Measurements from ENCODE around the gene NAV2.
"Not testable (repeated sequence)": the region's sequence is repeated elsewhere in the genome, so short reads cannot be mapped to it uniquely, and the experiment has no call there.

Gene NAV2

GRCh38 chr11:20117291-20117690 lies 404.7 kb downstream of the NAV2 start:
- DNase-seq (ENCODE audit: low spot score), result no peak

DNA sequence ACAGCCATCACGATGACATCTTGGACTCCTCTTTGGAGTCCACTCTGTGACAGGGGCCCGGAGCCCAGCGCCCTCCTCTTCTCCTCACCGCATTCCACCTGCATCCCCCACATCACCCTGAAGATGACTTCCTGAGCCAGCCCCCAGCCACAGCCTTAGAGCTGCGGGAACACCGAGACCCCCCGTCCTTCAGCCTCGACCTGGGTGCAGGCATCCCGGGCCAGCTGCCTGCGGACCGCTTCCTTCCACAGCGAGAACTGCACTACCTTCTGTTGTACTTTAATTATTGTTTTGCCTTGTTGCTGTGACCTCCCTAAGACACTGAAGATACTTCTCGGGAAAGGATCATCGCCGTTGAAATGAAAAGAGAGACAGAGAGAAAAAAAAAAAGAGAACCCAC lies 405.6 kb downstream of the NAV2 start:
- DNase-seq (ENCODE audit: low spot score), result no peak

- DNase-seq (ENCODE audit: low spot score), result no peak
Observed at GRCh38 chr11:20119315-20119714, 406.7 kb downstream of the NAV2 start.

GRCh38 chr11:20120134-20120925 lies 407.7 kb downstream of the NAV2 start:
- DNase-seq (ENCODE audit: low spot score), result no peak

DNA sequence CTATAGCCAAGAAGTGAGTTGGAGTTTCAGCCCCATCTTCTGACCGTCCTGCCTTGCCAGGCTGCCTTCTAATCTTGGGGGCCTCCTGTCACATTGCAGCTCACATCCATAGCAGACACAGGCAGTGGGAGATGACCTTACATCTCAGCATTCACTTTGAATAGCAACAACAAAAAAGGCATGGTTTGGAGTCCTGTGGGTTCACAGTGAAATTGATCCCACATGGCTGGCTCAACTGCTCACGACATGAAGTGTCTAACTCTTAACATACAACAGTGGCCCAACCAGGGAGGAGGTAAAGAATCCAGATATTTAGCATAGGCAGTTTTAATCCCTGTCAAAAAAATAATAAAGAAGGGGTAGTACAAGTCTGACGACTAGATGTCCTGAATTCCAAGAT lies 409.5 kb downstream of the NAV2 start:
- DNase-seq (ENCODE audit: low spot score), result no peak

GRCh38 chr11:20125927-20126326 lies 413.3 kb downstream of the NAV2 start:
- no peak for DNase-seq (ENCODE audit: low spot score)

GRCh38 chr11:20126724-20127123 lies 414.1 kb downstream of the NAV2 start:
- DNase-seq (ENCODE audit: low spot score), result no peak

DNA sequence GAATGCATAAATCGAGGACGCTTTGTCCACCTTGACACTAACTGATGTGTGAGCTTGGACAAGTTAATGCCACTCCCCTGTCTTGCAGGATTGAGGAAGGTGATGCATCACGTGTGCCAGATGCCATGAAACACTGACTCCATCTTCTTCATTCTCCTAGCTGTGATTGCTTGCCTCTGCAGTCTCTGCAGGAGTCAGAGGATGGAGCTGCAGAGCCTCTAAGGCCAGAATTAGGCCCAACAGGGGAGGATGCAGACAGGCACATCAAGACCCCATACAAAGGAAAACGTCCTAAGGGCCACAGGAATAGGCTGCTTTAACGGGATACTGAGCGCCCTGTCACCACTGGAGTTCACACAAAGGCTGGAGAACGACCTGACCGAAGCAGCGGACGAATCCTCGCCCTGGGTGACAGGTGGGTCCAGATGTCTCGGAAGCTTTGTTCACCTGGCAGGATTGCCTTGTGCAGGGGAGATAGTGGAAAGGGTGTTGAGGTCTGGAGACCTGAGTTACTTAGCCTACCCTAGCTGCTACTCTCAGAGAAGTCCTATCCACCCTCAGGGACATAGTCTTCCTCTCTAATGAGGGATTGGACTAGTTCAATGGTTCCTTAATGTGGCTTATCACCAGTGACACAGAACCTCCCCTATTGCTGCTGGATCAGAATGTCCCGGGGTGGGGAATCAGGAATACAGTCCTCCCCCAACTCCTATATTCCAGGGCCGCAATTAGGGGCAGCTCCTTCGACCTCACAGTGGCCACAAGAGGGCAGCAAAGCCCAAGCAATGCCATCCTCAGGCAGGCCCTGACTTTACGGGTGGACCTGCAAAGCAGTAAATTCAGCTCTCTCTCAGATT lies 415.3 kb downstream of the NAV2 start:
- peak; percentile 85 for DNase-seq (ENCODE audit: low spot score)

GRCh38 chr11:20128528-20128825 lies 415.8 kb downstream of the NAV2 start:
- DNase-seq (ENCODE audit: low spot score), result not testable (repeated sequence)

DNA sequence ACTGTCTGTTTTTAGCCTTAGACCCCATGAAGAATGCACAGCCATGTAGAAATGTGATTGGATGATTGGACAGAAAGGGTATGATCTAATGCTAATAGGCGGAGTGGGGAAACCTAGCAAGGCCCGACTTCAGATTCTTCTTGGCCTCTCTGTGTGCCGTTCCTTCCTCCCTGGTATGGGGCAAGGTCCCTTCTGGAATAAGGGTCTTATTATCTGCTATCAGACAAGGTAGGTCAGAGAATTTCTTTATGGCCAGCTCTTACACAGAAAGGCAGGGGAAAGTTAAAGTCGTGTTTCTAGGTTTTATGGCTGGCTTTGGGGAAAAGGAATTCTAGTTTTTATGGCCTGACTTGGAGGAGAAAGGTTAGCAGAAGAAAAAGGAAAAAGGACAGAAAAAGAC lies 417.0 kb downstream of the NAV2 start:
- DNase-seq (ENCODE audit: low spot score), result no peak

- peak; percentile 71 for DNase-seq (ENCODE audit: low spot score)
Observed at GRCh38 chr11:20131788-20132666, 419.4 kb downstream of the NAV2 start.

DNA sequence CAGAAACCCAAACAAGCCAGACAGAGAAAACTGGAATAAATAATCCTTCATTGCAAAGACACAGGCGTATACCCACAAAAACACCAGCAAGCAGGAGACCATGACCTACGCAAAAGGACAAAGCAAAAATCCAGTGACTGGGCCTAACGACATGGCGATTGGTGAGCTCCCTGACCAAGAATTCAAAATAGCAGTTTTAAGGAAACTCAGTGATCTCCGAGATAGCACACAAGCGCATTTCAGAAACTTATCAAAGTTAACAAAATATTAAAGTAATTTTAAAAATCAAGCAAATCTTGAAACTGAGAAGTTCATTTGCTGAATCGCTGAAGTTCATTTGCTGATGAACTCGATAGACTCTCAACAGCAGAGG lies 420.0 kb downstream of the NAV2 start:
- no peak for DNase-seq (ENCODE audit: low spot score)

DNA sequence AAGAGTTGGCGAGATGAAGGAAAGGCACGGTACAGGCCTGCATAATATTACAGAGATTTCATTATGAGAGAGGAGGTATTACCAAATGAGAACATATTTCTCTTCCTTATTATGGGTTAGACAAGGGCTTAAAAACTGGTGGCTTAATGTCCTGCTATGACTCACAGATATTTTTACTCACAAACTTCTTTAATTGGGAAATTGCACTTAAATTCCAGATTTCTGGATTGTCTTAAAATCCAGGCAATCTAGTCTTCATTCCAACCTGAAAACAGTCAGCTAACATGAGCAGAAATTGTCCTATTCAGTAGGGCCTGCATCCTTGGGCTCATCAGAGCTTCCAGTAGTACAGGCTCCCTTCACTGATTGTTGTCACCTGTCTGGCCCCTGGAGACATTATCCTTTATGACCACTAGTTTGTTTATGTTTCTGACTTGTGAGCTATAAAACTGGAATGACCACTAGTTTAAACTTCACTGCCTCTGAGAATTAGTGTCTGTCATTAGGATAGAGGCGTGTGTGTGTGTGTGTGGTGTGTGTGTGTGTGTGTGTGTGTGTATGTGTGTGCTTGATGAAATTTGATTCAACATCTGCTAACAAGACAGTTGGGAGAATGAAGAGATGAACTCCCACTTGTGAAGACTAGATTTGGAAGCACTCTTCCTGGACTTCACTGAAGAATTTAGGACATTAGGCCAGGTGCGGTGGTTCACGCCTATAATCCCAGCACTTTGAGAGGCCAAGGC lies 422.5 kb downstream of the NAV2 start:
- DNase-seq (ENCODE audit: low spot score), result no peak

DNA sequence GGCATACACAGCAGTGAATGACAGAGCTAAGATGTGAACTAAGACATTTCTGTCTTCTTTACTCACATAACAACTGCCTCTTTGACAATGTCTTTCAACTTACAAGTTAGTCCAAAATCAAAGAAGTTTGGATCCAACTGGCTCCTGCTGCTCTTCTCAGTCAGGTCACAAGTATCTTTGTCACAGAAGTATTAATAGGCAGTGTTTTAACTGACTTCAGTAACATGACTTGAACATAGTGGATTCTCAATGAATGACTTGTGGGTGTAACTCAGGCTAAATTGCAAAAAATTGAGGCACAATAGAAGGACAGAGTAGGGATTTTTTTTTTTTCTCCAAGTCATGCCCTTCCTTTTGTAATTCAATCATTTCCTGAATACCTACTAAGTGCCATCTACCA lies 425.0 kb downstream of the NAV2 start:
- no peak for DNase-seq (ENCODE audit: low spot score)

DNA sequence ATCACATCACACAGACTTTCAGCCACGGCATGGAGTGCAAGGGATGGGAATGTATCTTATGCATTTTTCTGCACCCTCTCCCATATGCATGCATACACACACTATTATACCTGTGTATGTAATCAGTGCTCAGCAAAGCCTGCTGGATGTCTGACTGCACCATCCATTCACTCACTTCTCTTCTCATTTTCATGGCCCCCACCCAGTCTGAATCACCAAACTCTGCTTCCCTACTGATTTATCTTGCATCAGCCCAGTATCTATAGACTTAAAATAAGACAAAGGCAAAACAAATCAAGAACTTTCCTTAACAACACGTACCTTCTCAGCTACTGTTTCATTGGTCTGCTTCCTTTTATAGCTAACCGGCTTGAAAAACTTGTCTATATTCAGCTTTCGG lies 426.1 kb downstream of the NAV2 start:
- no peak for DNase-seq (ENCODE audit: low spot score)

- DNase-seq (ENCODE audit: low spot score), result no peak
Observed at GRCh38 chr11:20154381-20154780, 441.7 kb downstream of the NAV2 start.

DNA sequence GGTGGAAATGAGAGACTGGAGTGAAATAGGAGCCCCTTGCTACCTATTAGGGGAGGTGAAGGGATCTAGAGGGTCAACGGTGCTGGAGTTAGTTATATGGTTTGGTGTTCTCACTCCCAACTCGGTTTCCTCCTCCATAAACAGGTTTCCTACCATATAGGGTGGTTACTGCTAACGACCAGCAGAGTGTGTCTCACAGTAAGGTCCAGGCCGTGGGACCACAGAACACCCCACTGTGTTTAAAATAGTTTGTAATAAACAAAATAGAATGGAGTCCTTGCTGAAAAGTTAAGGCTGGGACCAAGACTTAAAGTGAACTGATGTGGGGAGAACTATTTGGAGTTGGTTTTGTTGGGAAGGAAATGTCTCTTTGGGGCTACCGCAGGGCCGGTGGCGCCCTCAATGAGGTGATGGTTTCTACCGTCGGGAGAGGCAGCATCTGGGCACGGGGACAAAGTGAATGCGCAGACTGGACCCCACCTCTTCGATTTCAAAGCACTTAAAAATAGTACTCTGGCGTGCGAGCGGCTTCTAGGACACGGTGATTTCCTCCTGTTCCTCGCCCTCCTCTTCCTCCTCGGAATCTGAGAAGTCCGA lies 443.1 kb downstream of the NAV2 start:
- DNase-seq (ENCODE audit: low spot score), result no peak

- no peak for DNase-seq (ENCODE audit: low spot score)
Observed at GRCh38 chr11:20156280-20156875, 443.7 kb downstream of the NAV2 start.

- no peak for DNase-seq (ENCODE audit: low spot score)
Observed at GRCh38 chr11:20156876-20157613, 444.4 kb downstream of the NAV2 start.

DNA sequence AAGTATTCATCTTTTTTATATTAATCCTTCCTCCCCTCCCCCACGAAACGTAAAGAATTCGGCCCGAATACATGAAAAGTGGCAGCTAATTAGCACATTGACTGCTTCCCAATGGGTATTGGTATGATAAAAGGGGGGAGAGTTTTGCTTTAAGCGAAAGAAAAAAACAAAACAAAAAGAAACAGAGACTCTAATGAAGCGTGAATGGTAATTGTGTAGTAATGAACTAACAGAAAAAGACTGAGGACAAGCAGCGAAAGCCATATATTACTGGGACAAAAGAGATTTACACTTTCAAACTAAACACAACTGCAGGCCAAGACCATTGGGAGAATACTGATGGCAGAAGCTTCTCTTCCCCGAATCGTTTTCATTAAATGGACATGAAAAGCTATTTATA lies 445.1 kb downstream of the NAV2 start:
- no peak for DNase-seq (ENCODE audit: low spot score)

Data from D341Med (cell line).